G401.6 (cell line): Measurements from ENCODE around the gene CAP1.
"Not testable (repeated sequence)": the region's sequence is repeated elsewhere in the genome, so short reads cannot be mapped to it uniquely, and the experiment has no call there.

Experiments
- FAIRE-seq: peaks from 2 replicates; lab custom pipeline; 2012; peaks lifted over from hg19 to GRCh38; lab: Jason Lieb, UNC

Gene CAP1, protein sequence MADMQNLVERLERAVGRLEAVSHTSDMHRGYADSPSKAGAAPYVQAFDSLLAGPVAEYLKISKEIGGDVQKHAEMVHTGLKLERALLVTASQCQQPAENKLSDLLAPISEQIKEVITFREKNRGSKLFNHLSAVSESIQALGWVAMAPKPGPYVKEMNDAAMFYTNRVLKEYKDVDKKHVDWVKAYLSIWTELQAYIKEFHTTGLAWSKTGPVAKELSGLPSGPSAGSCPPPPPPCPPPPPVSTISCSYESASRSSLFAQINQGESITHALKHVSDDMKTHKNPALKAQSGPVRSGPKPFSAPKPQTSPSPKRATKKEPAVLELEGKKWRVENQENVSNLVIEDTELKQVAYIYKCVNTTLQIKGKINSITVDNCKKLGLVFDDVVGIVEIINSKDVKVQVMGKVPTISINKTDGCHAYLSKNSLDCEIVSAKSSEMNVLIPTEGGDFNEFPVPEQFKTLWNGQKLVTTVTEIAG

DNA sequence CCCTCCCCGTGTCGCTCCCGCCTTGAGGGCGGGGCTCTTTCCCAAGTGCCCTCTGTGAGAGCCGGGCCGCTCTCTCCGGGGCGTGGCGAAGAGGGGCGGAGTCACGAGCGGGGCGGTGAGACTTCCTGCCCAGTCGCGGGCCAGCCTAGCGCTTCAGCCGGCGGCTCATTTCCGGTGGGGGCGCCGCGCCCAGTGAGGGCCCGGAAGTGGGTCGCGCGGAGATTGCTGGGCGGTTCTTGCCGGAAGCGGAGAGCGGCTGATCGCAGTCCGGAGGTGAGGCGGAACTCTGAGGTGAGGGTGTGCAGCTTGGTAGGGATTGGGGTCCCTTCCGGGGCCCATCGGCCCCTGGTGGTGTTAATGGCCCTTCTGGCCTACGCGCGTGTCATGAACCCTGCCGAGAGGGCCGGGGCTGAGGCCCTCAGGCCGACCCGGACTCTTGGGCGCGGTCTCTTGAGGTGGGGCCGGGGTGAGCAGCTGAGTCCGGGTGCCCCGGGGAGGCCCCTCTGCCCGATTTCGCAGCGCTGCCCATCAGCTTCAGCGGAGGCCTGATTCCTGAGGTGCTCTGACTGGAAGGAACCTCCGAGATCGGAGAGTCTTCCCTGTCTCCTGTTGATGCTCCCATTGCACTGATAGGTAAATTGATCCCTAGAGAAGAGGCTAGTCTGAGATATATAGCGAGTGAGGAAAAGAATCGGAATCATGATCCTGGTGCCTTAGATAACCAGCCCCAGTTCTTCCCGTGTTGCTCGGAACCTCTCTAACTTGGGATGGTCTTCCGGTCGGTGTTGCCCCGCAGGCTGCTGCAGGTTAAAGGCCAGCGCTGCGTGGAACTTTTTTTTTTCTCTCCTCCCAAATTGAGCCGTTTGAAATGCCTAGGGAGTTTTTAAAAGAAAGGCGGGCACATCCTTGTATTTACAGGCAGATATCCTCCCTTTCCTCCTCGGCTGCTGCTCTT is at the start of gene CAP1:
TSS of gene CAP1 (plus strand) at position 219 of the 955 bp plus-strand sequence. CDS start 18,618 bp downstream, outside the sequence.
- peak; percentile 98 for FAIRE-seq

DNA sequence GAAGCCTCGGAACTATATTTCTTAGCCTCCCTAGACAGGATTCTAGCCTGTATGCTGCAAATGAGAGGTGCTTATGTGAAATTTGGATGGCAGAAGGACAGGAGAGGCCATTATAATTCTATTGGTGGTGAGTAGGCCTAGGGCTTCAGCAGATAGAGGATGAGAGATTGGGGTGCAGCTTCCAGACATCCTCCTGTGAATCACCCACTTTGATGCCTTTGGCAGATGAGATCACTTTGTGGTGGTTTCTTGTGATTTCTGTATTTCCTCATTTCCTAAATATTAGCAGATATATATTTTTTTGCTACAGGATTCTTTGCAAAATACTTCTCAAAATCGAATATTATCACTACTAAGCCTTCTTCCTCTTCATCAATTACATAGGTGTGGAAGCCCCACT is 48.3 kb upstream of the CAP1 start:
- no peak for FAIRE-seq

DNA sequence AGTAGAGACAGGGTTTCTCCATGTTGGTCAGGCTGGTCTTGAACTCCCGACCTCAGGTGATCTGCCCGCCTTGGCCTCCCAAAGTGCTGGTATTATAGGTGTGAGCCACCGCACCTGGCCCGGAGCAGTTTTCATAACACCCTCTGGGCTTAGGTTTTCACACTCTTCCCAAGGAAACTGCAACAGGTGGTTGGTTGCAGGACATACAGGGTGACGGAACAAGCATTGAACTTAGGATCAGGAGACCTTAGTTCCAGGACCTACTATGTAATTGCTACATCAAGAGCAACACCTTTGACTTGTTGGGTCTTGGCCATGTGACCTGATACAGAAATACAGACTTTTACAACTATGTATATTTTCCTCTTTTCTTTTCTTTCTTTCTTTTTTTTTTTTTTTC is 47.6 kb upstream of the CAP1 start:
- no peak for FAIRE-seq

DNA sequence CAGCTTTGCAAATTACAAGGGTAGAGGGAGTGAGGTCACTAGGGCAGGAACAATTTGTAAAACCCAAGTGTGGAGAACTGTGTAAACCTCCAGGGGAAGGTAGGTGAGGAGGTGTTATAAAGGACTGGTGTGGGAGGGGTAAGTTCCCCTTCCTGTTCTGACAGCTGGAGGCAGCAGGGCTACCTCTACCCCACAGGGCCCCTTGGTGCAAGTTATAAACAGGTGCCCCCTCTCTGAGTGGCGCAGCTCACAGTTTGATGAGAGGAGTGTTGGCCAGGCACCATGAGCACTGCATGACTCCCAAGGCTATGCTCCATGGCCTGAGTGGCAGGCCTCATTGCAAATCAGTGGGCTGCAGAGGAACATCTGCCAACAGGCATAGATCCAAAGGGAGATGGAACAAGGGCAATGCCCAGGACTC is 44.5 kb upstream of the CAP1 start:
- no peak for FAIRE-seq

DNA sequence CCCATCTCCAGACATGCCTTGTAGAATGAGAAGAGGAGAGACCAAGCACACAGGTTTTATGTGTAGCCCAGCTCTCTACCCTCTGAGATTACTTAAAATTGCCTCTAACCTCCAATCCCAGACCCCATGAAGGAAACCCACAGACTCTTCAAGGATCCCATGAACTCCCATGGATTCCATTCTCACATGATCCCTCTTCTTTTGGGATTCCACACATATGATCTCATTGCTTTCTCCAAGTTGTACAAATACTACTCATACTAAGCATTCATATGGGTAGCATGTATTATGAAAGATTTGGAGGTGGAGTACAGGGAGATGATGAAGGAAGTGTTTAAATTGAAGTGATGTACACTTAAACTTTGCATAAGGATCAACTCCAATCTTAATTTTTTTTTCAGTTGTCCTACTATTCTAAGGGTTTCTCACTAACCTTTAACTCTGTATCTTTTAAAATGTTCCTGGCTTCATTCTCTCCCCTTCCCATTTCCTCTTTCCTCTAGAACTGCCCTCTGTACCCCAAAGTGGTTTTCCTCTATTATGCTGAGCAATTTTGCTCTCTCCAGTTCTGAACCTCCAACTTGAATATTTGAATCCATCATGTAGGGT is 44.0 kb upstream of the CAP1 start:
- FAIRE-seq, result no peak

DNA sequence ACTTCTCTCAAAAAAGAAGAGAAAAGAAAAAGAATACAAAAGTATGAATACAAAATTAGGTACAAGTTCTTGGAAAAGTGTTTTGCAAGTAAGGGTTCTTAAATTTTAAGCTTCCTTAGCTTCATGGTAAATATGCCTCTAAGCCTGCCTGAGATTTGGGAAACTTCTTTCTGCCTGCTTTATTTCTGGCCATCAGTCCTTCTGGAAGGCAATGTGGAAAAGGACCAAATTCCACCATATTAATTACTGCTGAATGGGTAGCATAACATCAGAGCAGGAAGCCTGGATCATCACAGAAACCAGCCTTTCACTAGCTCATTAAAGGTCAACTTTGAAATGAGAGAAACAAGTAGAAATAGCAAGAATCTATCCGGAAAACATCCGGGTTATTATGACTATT is 39.1 kb upstream of the CAP1 start:
- FAIRE-seq, result no peak

DNA sequence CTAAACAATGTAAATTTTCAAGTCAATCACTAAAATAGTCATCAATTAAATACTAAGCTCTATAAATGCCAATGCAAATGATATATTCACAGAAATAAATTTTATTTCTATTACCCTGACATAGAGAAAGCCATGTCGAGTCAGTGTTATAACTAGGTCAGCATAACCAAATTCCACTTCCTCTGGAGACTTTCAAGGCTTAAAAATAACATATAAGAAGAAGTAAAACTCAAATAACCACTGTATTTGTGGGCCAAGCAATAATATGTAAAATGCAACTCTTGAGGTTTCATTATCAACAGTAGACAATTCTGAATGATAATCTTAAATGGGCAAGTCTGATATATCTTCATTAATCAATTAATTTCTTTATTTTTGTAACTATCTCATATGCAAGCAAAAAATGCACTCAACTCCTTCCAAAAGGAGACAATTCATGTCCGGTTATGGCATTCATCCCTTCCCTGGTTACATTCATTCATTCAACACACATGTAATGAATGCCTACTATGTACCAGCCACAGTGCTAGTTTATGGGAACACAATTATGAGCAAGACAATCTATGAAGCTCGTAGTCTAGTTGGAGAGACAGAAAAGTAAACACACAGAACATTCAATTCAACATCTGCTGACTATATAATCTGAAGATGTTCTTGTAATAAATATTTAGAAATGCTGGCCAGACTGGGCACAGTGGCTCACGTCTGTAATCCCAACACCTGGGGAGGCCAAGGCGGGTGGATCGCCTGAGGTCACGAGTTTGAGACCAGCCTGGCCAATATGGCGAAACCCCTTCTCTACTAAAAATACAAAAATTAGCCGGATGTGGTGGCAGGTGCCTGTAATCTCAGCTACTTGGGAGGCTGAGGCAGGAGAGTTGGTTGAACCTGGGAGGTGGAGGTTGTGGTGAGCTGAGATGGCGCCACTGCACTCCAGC is 37.1 kb upstream of the CAP1 start:
- FAIRE-seq, result no peak

DNA sequence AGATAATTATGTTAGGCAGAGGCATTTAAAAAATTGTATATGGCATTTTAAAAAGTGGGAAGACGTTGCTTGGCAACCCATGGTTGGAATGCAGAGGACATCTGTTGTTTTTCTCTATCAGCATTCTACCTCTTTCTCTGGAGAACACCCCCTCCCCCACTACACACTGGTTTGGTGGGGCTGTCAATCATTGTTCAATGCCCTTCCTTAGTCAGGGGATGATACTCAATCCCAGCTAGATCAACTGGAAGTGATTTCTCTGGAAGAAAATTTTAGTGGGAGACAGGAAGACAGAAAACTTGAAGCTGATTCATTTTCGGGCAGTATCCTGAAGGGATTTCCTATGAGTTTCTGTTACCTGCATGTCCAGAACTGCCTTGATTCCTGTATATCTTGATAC is 35.7 kb upstream of the CAP1 start:
- FAIRE-seq, result no peak

DNA sequence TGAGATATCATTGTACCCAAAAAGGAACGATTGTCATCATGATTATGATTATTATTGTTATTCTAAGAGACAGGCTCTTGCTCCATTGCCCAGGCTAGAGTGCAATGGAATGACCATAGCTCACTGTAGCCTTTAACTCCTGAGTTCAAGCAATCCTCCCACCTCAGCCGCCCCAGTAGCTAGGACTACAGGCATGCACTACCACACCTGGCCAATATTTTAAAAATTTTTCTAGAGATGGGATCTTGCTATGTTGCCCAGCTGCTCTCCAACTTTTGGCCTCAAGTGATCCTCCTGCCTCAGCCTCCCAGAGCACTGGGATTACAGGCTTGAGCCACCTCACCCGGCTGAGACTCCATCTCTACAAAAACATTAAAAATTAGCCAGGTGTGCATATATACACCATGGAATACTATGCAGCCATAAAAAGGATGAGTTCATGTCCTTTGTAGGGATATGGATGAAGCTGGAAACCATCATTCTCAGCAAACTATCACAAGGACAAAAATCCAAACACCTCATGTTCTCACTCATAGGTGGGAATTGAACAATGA is 33.0 kb upstream of the CAP1 start:
- not testable (repeated sequence) for FAIRE-seq

DNA sequence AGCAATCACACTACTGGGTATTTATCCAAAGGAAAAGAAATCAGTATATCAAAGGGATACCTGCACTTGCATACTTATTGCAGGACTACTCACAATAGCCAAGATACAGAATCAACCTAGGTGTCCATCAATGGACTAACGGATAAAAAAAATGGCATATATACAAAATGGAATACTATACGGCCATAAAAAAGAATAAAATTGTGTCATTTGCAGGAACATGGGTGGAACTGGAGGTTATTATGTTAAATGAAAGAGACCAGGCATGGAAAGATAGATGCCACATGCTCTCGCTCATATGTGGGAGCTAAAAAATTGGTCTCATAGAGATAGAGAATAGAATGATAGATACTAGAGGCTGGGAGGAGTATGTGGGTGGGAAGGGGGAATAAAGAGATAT is 29.3 kb upstream of the CAP1 start:
- FAIRE-seq, result no peak

DNA sequence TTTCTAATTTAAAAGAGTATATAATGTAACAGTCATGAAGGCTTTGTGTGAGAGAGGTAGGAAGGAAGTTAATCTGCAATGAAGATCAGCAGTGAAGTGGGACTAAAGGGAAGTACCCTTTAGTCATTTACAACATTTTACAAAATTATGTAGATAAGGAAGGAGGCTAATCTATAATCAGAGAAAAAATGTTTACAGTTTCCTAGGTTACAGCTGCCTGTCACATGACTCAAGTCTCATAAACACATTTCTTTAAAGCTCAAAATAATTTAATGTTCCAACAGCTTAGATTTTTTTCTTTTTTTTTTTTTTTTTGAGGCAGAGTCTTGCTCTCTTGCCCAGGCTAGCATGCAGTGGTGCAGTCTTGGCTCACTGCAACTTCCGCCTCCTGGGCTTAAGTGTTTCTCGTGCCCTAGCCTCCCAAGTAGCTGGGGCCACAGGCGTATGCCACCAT is 26.2 kb upstream of the CAP1 start:
- no peak for FAIRE-seq

DNA sequence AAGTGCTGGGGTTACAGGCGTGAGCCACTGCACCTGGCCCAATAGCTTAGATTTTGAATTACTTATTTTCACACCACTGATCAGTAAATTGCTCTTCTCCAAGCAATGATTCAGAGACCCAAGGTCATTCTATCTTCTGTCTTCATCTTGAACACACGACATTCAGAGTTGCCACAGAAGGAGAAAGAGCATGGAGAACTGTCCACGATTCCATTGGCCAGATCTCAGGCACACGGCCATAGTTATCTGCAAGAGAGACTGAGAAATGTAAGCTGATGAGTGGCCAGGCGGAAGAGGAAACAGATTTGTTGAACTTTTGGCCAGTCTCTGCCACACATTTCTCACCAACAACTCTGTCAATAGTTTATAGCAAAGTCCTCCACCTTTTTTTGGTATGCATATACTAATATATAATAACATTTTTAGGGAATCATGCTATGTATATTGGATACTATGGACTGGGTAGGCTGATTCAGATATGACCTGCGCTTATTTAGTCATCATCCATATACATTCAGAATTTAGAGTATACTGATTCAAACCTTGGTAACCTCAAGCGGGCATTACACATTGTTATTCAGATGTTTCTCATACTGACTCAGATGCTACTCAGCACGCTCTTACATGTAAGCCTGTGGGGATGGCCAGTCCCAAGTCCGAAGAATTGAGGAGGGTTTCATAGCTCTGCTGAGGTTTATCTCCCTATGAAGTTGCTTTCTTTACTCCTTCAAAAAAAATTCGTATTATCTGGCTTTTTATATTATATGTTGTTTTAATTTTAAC is 25.5 kb upstream of the CAP1 start:
- no peak for FAIRE-seq

DNA sequence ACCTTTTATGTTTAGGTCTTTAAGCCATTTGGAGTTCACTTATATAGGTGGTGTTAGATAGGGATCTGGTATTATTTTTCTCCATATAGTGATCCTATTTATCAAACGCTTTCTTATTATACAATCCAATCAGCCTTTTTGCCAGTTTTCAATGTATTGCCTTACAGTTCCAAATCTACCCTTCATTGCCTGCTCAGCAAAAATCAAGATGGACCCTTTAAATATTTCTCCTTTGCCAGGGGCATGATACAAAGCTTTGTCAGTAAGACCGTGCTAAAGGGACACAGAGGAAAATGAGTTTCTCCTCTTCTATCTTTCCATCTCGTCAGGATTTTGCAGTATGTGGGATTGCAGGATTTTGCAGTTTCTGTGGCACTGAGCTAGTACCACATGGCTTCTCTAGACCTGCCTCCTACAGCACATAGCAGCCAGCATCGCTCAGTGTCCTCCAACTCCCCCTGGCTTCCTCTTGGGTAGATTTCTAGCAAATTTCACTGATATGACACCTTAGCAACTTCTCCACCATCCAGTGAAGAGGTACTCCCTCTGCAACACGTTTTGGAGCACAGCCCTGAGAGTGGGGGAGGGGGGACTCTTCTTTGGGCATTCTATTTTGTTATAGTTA is 22.5 kb upstream of the CAP1 start:
- no peak for FAIRE-seq

DNA sequence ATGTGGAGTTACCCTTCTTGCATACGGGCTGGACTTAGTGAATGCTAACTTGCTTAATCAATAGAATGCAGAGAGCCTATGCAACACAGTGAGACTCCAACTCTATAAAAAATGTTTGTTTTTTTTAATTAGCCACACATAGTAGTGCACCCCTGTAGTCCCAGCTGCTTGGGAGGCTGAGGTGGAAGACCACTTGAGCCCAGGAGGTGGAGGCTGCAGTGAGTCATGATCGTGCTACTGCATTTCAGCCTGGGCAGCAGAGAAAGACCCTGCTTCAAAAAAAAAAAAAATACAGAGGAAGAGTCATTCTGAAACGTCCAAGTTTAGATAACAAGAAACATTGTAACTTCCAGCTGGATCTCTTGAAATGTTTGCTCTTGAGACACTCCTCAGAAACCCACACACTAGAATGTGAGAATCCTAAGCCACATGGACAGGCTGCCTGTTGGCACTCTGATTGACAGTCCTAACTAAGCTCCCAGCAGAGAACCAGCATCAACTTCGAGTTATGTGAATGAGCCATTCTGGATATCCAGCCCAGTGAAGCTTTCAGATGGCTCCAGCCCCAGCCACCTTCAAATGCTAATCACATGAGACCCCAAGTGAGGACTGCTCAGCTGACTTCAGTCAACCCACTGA is 20.0 kb upstream of the CAP1 start:
- FAIRE-seq, result no peak

DNA sequence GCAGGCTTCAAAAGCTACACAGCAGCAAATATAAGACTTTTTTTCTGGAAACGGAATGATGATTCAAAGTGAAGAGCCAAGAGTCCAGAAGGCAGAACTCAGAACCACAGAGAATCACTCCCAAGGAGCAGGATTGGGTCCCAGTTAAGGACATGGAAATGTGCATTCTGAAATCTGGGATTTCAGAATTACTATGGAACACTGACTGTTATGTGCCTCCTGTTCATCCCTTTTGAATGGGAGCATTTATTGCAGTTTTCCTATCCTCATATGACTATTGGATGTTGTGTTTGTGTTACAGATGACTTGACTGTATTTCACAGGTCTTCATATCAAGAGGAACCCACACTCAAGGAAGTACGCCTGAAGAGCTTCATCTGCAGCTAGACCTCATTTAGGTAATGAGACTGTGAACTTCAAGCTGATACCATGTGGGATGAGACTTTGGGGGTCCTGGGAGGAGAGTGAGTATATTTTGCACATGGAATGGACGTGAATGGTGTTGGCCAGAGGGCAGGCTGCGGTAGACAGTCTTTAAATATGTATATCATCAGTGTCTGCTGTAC is 17.1 kb upstream of the CAP1 start:
- no peak for FAIRE-seq

DNA sequence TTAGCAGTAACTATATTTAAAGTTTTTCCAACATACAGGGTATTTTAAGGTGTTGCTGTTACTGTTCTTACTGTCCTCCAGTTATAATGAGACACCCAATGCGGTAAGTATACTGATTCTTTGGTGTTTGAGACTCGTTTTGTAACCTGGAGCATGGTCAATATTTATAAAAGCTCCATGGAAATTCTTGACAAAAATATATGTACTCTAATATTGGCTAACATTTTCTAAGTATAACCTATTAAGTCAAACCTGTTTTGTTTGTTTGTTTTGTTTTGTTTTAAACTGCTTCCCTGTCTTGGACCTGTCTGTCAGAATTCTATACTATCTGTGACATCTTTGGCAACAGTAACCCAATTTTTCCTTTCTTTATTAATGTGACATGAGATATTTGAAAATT is 15.9 kb upstream of the CAP1 start:
- FAIRE-seq, result no peak

DNA sequence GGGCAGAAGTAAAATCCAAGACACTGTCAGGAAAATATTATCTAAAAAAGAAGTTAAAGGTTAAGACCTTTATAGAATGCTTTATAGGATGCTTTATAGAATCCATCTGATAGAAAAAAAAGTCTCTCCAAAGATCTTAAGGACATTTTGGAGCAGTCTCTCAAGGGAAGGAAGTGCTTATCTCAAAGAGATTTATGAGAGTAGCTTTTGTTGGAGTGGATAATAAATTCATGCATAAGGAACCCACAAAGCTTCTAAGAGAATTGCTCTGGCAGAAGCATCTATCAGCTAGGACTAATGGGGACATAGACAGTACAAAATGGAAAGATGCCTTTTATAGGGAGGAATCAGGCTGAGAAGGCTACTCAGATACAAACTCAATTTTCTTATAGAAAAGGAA is 12.9 kb upstream of the CAP1 start:
- no peak for FAIRE-seq

DNA sequence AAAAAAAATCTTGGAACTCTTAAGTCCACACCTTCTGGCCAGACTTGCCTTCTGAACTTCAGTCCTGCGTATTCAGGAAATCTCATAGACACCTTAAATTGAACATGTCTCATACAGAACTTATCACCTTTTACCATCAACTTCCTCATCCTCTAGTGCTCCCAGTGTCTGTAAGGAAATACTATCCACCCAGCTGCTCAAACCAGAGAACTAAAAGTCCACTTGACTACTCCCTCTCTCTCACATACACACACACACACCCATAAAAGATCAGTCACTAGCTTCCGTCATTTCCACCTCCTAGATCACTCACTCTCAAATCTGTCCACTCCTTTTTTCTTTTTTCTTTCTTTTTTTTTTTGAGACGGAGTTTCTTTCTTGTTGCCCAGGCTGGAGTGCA is 10.9 kb upstream of the CAP1 start:
- no peak for FAIRE-seq

DNA sequence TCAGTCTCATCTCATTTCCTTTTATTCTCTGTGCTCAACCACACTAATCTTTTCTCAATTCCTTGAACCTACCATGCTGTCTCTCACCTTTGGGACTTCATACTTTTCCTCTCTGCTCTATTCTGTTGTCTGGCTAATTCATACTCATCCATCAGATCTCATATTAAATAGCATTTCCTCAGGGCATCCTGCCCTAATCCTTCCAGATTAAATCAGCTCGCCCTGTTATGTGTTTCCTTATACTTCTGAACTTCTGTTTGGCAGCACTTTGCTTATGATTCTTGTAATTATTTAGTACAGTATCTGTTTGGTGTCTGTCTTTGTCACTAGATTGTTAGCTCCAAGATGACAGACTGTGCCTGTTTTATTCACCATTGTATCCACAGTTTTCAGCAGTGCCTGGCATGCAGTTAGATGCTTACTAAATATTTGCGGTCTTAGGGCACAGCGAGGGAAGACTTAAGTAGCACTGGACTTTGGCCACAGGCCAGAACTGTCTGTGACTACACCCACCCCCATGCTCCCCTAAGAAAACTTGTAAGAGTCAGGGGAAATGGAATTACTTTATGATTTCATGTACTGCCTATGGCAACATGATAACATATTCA is 9.9 kb upstream of the CAP1 start:
- no peak for FAIRE-seq
